C4-2B (cell line): ENCODE results near the gene RANBP17.

Experiments used
- CTCF ChIP-seq: fragments of 450-650 bp; conservative IDR thresholded peaks from 2 replicates; pipeline ENCODE4 v1.5.1; 2017; ENCODE audit warnings: mild to moderate bottlenecking
- ZFX ChIP-seq: fragments of 450-650 bp; IDR thresholded peaks from 2 replicates; pipeline ENCODE4 v1.6.1; 2017

- TF ChIP-seq CTCF, result no peak
- no peak for TF ChIP-seq ZFX
Observed at GRCh38 chr5:171307789-171308452, 446.1 kb downstream of the RANBP17 start.
